OCI-LY7 (cell line): ENCODE data around the gene BBC3. TPM values are rescaled to one million over a fixed set of nuclear protein-coding genes. Genes with fewer than 3 reads are reported as not detected.

Source experiments
- BruUV-seq: library from RNA; stranded (reverse); fragments of 400-500 nt; replicated peaks from 2 replicates; lab custom pipeline; 2021; lab: Mats Ljungman, UMichigan
- CTCF ChIA-PET: fragments of 300-600 bp; sonication (Branson Sonifier 250); formaldehyde crosslinking; loops from one replicate; lab custom pipeline; 2022; ENCODE audit warnings: antibody characterized with exemption; ENCODE audit not compliant: unreplicated experiment; lab: Charles Lee
- POLR2A ChIA-PET: fragments of 300-600 bp; sonication (Branson Sonifier 250); formaldehyde crosslinking; loops from one replicate; lab custom pipeline; 2022; ENCODE audit warnings: antibody characterized with exemption; lab: Charles Lee
- DNase-seq: peaks from one replicate; pipeline ENCODE4 v3.0.0-alpha.2; 2015; ENCODE audit warnings: low spot score
- H2AFZ ChIP-seq: fragments of 200-600 bp; sonication (generic), shearing (Covaris generic); 2 replicates; pipeline ENCODE4 v1.6.1; 2014; ENCODE audit warnings: mild to moderate bottlenecking, antibody characterized with exemption, low read length, moderate library complexity
- H3K27ac ChIP-seq: fragments of 200-600 bp; sonication (generic); 2 replicates; pipeline ENCODE4 v1.5.1; 2014; ENCODE audit warnings: mixed run types, low read depth, mild to moderate bottlenecking, moderate library complexity, low read length, inconsistent platforms; ENCODE audit not compliant: poor library complexity, severe bottlenecking
- H3K36me3 ChIP-seq: fragments of 200-600 bp; sonication (generic); 2 replicates; pipeline ENCODE4 v1.6.1; 2014; ENCODE audit warnings: mild to moderate bottlenecking, antibody characterized with exemption, low read length, moderate library complexity, mixed read lengths; ENCODE audit not compliant: insufficient read depth
- H3K4me1 ChIP-seq: fragments of 200-600 bp; sonication (generic); 2 replicates; pipeline ENCODE4 v1.5.1; 2014; ENCODE audit warnings: mild to moderate bottlenecking, low read length; ENCODE audit not compliant: insufficient read depth, poor library complexity, severe bottlenecking
- H3K4me2 ChIP-seq: fragments of 200-600 bp; sonication (generic); 2 replicates; pipeline ENCODE4 v1.6.1; 2014; ENCODE audit warnings: mild to moderate bottlenecking, low read length
- H3K4me3 ChIP-seq: fragments of 200-600 bp; sonication (generic); 2 replicates; pipeline ENCODE4 v1.5.1; 2014; ENCODE audit warnings: mild to moderate bottlenecking, low read depth, low read length; ENCODE audit not compliant: poor library complexity, severe bottlenecking
- H3K79me2 ChIP-seq: fragments of 200-600 bp; sonication (generic); 2 replicates; pipeline ENCODE4 v1.6.1; 2016; ENCODE audit warnings: low read depth, mild to moderate bottlenecking, low read length, moderate library complexity, mixed read lengths; ENCODE audit not compliant: insufficient read depth
- H3K9me2 ChIP-seq: fragments of 200-600 bp; sonication (generic); 2 replicates; pipeline ENCODE4 v1.6.1; 2016; ENCODE audit warnings: mild to moderate bottlenecking, low read length, mixed read lengths; ENCODE audit not compliant: insufficient read depth
- H3K9me3 ChIP-seq: fragments of 200-600 bp; sonication (generic); 2 replicates; pipeline ENCODE4 v1.6.1; 2014; ENCODE audit warnings: mild to moderate bottlenecking, mixed run types, low read length, mixed read lengths
- H4K20me1 ChIP-seq: fragments of 200-600 bp; sonication (generic); 2 replicates; pipeline ENCODE4 v1.6.1; 2014; ENCODE audit warnings: mild to moderate bottlenecking, antibody characterized with exemption, low read length, moderate library complexity, mixed read lengths; ENCODE audit not compliant: insufficient read depth
- CTCF ChIP-seq: fragments of 200-600 bp; sonication (generic); conservative IDR thresholded peaks from 2 replicates; pipeline ENCODE4 v1.5.1; 2014; ENCODE audit warnings: mild to moderate bottlenecking, antibody characterized with exemption, low read length, moderate library complexity, mixed read lengths
- EZH2phosphoT487 ChIP-seq: fragments of 200-600 bp; sonication (generic); IDR thresholded peaks from 2 replicates; pipeline ENCODE4 v1.6.1; 2018; ENCODE audit warnings: low read depth, borderline replicate concordance, mild to moderate bottlenecking, mixed run types, antibody characterized with exemption, low read length, moderate library complexity, mixed read lengths
- intact Hi-C: fragments of 100-400 bp; cut with micrococcal nuclease; formaldehyde crosslinking; loops from one replicate; pipeline ENCODE4 v1.10.0; 2022; ENCODE audit not compliant: unreplicated experiment
- microRNA-seq: library from miRNA; unstranded; fragments of <30 nt; microRNA quantifications from one replicate; pipeline ENCODE4 v1.2.0, GENCODE V29; 2022; ENCODE audit warnings: borderline replicate concordance
- small RNA-seq: library from RNA; depleted of rRNA; stranded (forward); fragments of <200 nt; gene quantifications from one replicate; pipeline ENCODE3, GENCODE V24; 2014
- total RNA-seq, 2 experiments: library from RNA; depleted of rRNA in 1 of 2; stranded (reverse); fragments of >200 nt in 1 of 2; shearing (Covaris generic) in 1 of 2; gene quantifications; 2 replicates each; pipeline ENCODE4 v1.2.3, GENCODE V29; 2014 to 2022

The BBC3 gene
- total RNA-seq, 2 experiments from 2014 or later = 8.9 to 10.5 TPM

- intact Hi-C loops = no loop called here
- peaks cover 11% of the 10 kb centered on the region; the same call in 1 of the 2 replicates for H3K79me2 ChIP-seq
- no peak overlapping the region for H2AFZ ChIP-seq
- no peak overlapping the region for H3K4me3 ChIP-seq
- H3K4me1 ChIP-seq = no peaks in the 10 kb centered on the region
- no peaks in the 10 kb centered on the region for H3K9me3 ChIP-seq
- BruUV-seq = no TSS peak
- no peak overlapping the region for H3K27ac ChIP-seq
- no peak overlapping the region for H3K4me2 ChIP-seq
- 0 out of 2 replicates have a peak, but pooled peaks cover 3% of the 10 kb centered on the region for H4K20me1 ChIP-seq
- TF ChIP-seq EZH2phosphoT487 (no peak), CTCF (no peak)
- no peaks in the 10 kb centered on the region for H3K9me2 ChIP-seq
- H3K36me3 ChIP-seq = peaks cover 88% of the 10 kb centered on the region
- ChIA-PET CTCF (no interaction called here), POLR2A (no interaction called here)
- DNase-seq = no peak
These were observed 54.9 kb downstream of the BBC3 start for GRCh38 chr19:47176071-47176626.

GRCh38 chr19:47172666-47173455 lies 58.1 kb downstream of the BBC3 start:
- Histone ChIP-seq H3K36me3 (peaks cover 95% of the 10 kb centered on the region), H3K79me2 (peaks cover 11% of the 10 kb centered on the region; the same call in 1 of the 2 replicates), H3K27ac (no peak overlapping the region), H3K9me2 (no peaks in the 10 kb centered on the region), H2AFZ (no peak overlapping the region), H3K4me2 (no peak overlapping the region), H3K9me3 (no peaks in the 10 kb centered on the region), H3K4me1 (no peaks in the 10 kb centered on the region), H3K4me3 (no peak overlapping the region), H4K20me1 (0 out of 2 replicates have a peak, but pooled peaks cover 3% of the 10 kb centered on the region)
- DNase-seq = no peak
- intact Hi-C loops = no loop called here
- BruUV-seq = no TSS peak
- POLR2A ChIA-PET = no interaction called here
- TF ChIP-seq EZH2phosphoT487 (no peak), CTCF (no peak)
- CTCF ChIA-PET = no interaction called here

Small RNA genes within 50 kb of the gene (microRNA-seq; reads per million reads assigned to microRNA genes)
- gene MIR3190 (not detected), gene MIR3191 (not detected)

Small RNA genes within 50 kb of the gene (small RNA-seq; reads per million reads assigned to genes)
- not detected for gene MIR3190

Other genes starting within 250 kb of the BBC3 start
- gene NPAS1, start 211.4 kb downstream of the BBC3 start, total RNA-seq (2014; rRNA removed; shearing (Covaris generic)) = 3.4 and 3.5 TPM in 2 replicates
- 8.4 and 14.1 TPM in 2 replicates for gene NPAS1, start 211.4 kb downstream of the BBC3 start, total RNA-seq (2022)
- 82.3 and 105 TPM in 2 replicates for gene TMEM160, start 182.6 kb downstream of the BBC3 start, total RNA-seq (2014; rRNA removed; shearing (Covaris generic))
- gene TMEM160, start 182.6 kb downstream of the BBC3 start, total RNA-seq (2022) = 42.5 and 44.8 TPM in 2 replicates
- 16.6 and 23.0 TPM in 2 replicates for gene ZC3H4, start 117.4 kb downstream of the BBC3 start, total RNA-seq (2014; rRNA removed; shearing (Covaris generic))
- 76.8 and 80.9 TPM in 2 replicates for gene ZC3H4, start 117.4 kb downstream of the BBC3 start, total RNA-seq (2022)
- gene SAE1, start 100.4 kb downstream of the BBC3 start, total RNA-seq (2014; rRNA removed; shearing (Covaris generic)) = 165 and 185 TPM in 2 replicates
- 144 and 150 TPM in 2 replicates for gene SAE1, start 100.4 kb downstream of the BBC3 start, total RNA-seq (2022)
- 6.5 and 7.9 TPM in 2 replicates for gene CCDC9, start 25.3 kb upstream of the BBC3 start, total RNA-seq (2014; rRNA removed; shearing (Covaris generic))
- gene CCDC9, start 25.3 kb upstream of the BBC3 start, total RNA-seq (2022) = 19.3 and 19.7 TPM in 2 replicates
- 4.6 and 5.0 TPM in 2 replicates for gene INAFM1, start 43.7 kb upstream of the BBC3 start, total RNA-seq (2014; rRNA removed; shearing (Covaris generic))
- gene INAFM1, start 43.7 kb upstream of the BBC3 start, total RNA-seq (2022) = 7.6 and 10.3 TPM in 2 replicates
- gene C5AR1, start 78.7 kb upstream of the BBC3 start, total RNA-seq (2014; rRNA removed; shearing (Covaris generic)) = not detected in 2 replicates
- 1.1 TPM in 1 of 2 replicates, not detected in the other for gene C5AR1, start 78.7 kb upstream of the BBC3 start, total RNA-seq (2022)
- gene C5AR2, start 101.0 kb upstream of the BBC3 start, total RNA-seq (2014; rRNA removed; shearing (Covaris generic)) = 0.70 and 2.9 TPM in 2 replicates
- gene C5AR2, start 101.0 kb upstream of the BBC3 start, total RNA-seq (2022) = 2.6 and 3.5 TPM in 2 replicates
- 23.0 and 32.2 TPM in 2 replicates for gene DHX34, start 118.1 kb upstream of the BBC3 start, total RNA-seq (2014; rRNA removed; shearing (Covaris generic))
- gene DHX34, start 118.1 kb upstream of the BBC3 start, total RNA-seq (2022) = 18.9 and 19.7 TPM in 2 replicates
- not detected in 2 replicates for gene MEIS3, start 188.3 kb upstream of the BBC3 start, total RNA-seq (2014; rRNA removed; shearing (Covaris generic))
- gene MEIS3, start 188.3 kb upstream of the BBC3 start, total RNA-seq (2022) = 0.79 and 1.3 TPM in 2 replicates
- 0.13 TPM in 1 of 2 replicates, not detected in the other for gene SLC8A2, start 240.7 kb upstream of the BBC3 start, total RNA-seq (2014; rRNA removed; shearing (Covaris generic))
- 0.36 and 0.59 TPM in 2 replicates for gene SLC8A2, start 240.7 kb upstream of the BBC3 start, total RNA-seq (2022)